Smooth muscle cell (in vitro differentiated cells): Measurements from ENCODE around the gene AKT3. TPM values are rescaled to one million over a fixed set of nuclear protein-coding genes. Genes with fewer than 3 reads are reported as not detected.

ENCODE experiments used
- DNase-seq: peaks from one replicate; lab custom pipeline; 2025; ENCODE audit not compliant: unreplicated experiment; lab: John Stamatoyannopoulos, UW
- H2AFZ ChIP-seq: fragments of 200-600 bp; sonication (generic); 2 replicates; pipeline ENCODE4 v1.6.0; 2016; ENCODE audit warnings: antibody characterized with exemption, low read depth, mild to moderate bottlenecking
- H3F3A ChIP-seq: fragments of 200-600 bp; sonication (generic); 2 replicates; pipeline ENCODE4 v1.6.0; 2017; ENCODE audit warnings: antibody characterized with exemption, low read depth
- H3K27ac ChIP-seq: fragments of 200-600 bp; sonication (generic); 2 replicates; pipeline ENCODE4 v1.5.1; 2016; ENCODE audit warnings: low read depth, mild to moderate bottlenecking
- H3K27me3 ChIP-seq: fragments of 200-600 bp; sonication (generic); 2 replicates; pipeline ENCODE4 v1.6.1; 2016; ENCODE audit warnings: low read depth, mild to moderate bottlenecking
- H3K36me3 ChIP-seq: fragments of 200-600 bp; sonication (generic); 2 replicates; pipeline ENCODE4 v1.5.1; 2016; ENCODE audit warnings: low read depth
- H3K4me1 ChIP-seq: fragments of 200-600 bp; sonication (generic); 2 replicates; pipeline ENCODE4 v1.5.1; 2016; ENCODE audit warnings: low read depth
- H3K4me2 ChIP-seq: fragments of 200-600 bp; sonication (generic); 2 replicates; pipeline ENCODE4 v1.6.0; 2016; ENCODE audit warnings: mild to moderate bottlenecking
- H3K4me3 ChIP-seq: fragments of 200-600 bp; sonication (generic); 2 replicates; pipeline ENCODE4 v1.5.1; 2016; ENCODE audit warnings: mild to moderate bottlenecking
- H3K79me2 ChIP-seq: fragments of 200-600 bp; sonication (generic); 2 replicates; pipeline ENCODE4 v1.6.0; 2016; ENCODE audit warnings: low read depth, mild to moderate bottlenecking
- H3K9ac ChIP-seq: fragments of 200-600 bp; sonication (generic); 2 replicates; pipeline ENCODE4 v1.6.0; 2016; ENCODE audit warnings: low read depth
- H3K9me3 ChIP-seq: fragments of 200-600 bp; sonication (generic); replicated peaks from 2 replicates; pipeline ENCODE4 v1.5.1; 2016; ENCODE audit warnings: low read depth
- H4K20me1 ChIP-seq: fragments of 200-600 bp; sonication (generic); 2 replicates; pipeline ENCODE4 v1.6.0; 2016; ENCODE audit warnings: low read depth
- WGBS: methylation state at CpG from one replicate; pipeline ENCODE4 v1.1.7; 2016; ENCODE audit warnings: low lambda C conversion rate; 5-methylcytosine and 5-hydroxymethylcytosine counted together
- polyA plus RNA-seq: library from polyadenylated mRNA; unstranded; fragments of >200 nt; fragmentation: Nextera tagmentation; extraction: Ambion mirVana; gene quantifications from 2 replicates; pipeline ENCODE4 v1.2.1, GENCODE V29; 2016
- total RNA-seq: library from RNA; depleted of rRNA; stranded (reverse); fragments of >200 nt; gene quantifications from 2 replicates; pipeline ENCODE4 v1.2.3, GENCODE V29; 2014
- TF ChIP-seq, protein P1 (sequence below): fragments of 200-600 bp; sonication (generic); IDR thresholded peaks from 2 replicates; pipeline ENCODE4 v1.5.1; 2017; ENCODE audit warnings: borderline replicate concordance, mild to moderate bottlenecking, antibody characterized with exemption; ENCODE audit not compliant: insufficient read depth, poor library complexity, severe bottlenecking

Gene AKT3
- total and polyA plus RNA-seq, 2 experiments from 2014 or later: 5.5 to 32.3 TPM

DNA sequence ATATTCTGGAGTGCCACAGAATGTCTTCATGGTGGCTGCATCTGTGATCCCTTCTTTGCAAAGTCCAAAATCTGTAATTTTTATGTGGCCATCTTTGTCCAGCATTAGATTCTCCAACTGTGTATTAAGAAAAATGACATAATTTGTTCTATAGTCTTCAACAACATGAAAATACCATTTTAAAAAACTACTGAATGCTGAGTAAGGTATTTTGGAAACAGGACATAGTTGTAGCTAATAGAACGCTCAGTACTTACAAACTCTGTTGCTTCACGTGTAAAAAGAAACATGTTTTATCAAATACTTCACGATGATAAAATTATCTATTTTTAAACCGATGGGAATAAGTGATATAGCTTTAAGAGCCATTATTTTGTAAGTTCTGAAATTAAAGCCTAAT lies 286.3 kb downstream of the AKT3 start:
- H4K20me1 ChIP-seq: no peaks in the 10 kb centered on the region
- peaks cover 11% of the 10 kb centered on the region for H3K36me3 ChIP-seq
- H2AFZ ChIP-seq: no peak overlapping the region
- no peaks in the 10 kb centered on the region for H3F3A ChIP-seq
- TF ChIP-seq, protein P1, sequence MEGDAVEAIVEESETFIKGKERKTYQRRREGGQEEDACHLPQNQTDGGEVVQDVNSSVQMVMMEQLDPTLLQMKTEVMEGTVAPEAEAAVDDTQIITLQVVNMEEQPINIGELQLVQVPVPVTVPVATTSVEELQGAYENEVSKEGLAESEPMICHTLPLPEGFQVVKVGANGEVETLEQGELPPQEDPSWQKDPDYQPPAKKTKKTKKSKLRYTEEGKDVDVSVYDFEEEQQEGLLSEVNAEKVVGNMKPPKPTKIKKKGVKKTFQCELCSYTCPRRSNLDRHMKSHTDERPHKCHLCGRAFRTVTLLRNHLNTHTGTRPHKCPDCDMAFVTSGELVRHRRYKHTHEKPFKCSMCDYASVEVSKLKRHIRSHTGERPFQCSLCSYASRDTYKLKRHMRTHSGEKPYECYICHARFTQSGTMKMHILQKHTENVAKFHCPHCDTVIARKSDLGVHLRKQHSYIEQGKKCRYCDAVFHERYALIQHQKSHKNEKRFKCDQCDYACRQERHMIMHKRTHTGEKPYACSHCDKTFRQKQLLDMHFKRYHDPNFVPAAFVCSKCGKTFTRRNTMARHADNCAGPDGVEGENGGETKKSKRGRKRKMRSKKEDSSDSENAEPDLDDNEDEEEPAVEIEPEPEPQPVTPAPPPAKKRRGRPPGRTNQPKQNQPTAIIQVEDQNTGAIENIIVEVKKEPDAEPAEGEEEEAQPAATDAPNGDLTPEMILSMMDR: no peak
- no peak overlapping the region for H3K9ac ChIP-seq
- no peaks in the 10 kb centered on the region for H3K27me3 ChIP-seq
- H3K4me1 ChIP-seq: no peaks in the 10 kb centered on the region
- H3K27ac ChIP-seq: no peak overlapping the region
- H3K4me2 ChIP-seq: no peak overlapping the region
- no peak for DNase-seq
- no peaks in the 10 kb centered on the region for H3K9me3 ChIP-seq
- H3K79me2 ChIP-seq: no peaks in the 10 kb centered on the region
- no peak overlapping the region for H3K4me3 ChIP-seq
- 98% methylated on average over 4 of the region's 4 CpGs for WGBS

DNA sequence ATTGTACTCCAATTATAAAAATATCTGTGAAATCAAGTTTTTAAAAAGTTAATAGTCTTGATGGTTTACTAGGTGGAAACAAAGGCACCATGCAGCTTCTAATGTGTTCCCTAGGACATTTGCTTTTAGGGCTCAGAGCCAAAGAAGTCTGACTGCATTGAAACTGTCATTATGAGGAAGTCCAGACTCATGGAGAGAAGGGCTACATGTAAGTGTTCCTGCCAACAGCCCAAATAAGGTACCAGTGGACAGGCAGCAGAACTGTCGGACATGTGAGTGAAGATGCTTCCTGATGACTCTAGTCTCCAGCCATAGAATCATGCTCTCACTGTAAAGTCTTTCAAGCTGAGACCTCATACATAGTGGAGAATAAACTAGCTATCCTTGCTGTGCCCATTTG lies 287.6 kb downstream of the AKT3 start:
- H4K20me1 ChIP-seq: no peaks in the 10 kb centered on the region
- H3K4me3 ChIP-seq: no peak overlapping the region
- H3K79me2 ChIP-seq: no peaks in the 10 kb centered on the region
- H3K4me1 ChIP-seq: no peaks in the 10 kb centered on the region
- no peaks in the 10 kb centered on the region for H3K27me3 ChIP-seq
- no peak overlapping the region for H3K9ac ChIP-seq
- no peaks in the 10 kb centered on the region for H3K9me3 ChIP-seq
- no peak for DNase-seq
- peaks cover 11% of the 10 kb centered on the region for H3K36me3 ChIP-seq
- TF ChIP-seq, protein P1: no peak
- no peak overlapping the region for H2AFZ ChIP-seq
- H3K27ac ChIP-seq: no peak overlapping the region
- WGBS: 87% methylated on average over 1 of the region's 1 CpG
- no peak overlapping the region for H3K4me2 ChIP-seq
- H3F3A ChIP-seq: no peaks in the 10 kb centered on the region

DNA sequence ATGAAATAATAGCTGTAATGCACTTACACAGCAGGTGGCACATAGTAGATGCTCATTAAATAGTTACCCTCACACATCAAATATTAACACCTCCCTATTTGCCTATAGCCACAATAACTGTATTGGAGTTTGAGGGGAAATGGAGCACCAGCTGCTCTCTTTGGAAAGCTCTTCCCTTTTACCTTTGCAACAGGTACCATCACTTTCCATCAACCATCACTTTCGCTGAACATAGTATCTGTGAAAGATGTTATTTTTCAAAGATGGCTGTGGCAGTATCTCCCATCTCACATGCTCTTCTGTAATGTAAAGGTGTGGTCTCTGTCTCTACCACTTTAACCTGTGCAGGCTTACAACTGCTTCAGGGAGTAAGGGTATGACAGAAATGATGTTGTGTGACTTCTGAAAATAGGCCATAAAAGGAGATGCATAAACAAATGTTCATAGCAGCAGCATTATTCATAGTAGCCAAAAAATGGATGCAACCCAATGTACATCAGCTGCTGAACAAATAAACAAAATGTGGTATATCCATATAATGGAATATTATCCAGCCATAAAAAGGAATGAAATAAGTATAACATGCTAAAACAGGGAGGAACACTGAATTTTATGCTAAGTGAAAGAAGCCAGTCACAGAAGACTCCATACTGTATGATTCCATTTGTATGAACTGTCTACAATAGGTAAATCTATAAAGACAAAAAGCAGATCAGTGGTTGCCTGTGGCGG lies 288.3 kb downstream of the AKT3 start:
- Histone ChIP-seq H3K9me3 (no peaks in the 10 kb centered on the region), H3K27ac (no peak overlapping the region), H3K79me2 (no peaks in the 10 kb centered on the region), H3K4me3 (no peak overlapping the region), H2AFZ (no peak overlapping the region), H3K9ac (no peak overlapping the region), H3K27me3 (no peaks in the 10 kb centered on the region), H3K4me1 (no peaks in the 10 kb centered on the region), H3F3A (no peaks in the 10 kb centered on the region), H3K4me2 (no peak overlapping the region), H4K20me1 (no peaks in the 10 kb centered on the region), H3K36me3 (peaks cover 11% of the 10 kb centered on the region)
- TF ChIP-seq, protein P1: no peak
- WGBS: 100% methylated on average over 2 of the region's 2 CpGs
- no peak for DNase-seq
